HepG2 (cell line): ENCODE measurements around the gene JPH4. TPM values are rescaled to one million over a fixed set of nuclear protein-coding genes. Genes with fewer than 3 reads are reported as not detected.
A peak's percentile ranks its signal among the peaks of the same experiment; 100 is the strongest.

Experiments
- ATAC-seq: fragments of 200-7000 bp; cut with Tn5 transposase; 3 replicates; pipeline ENCODE4 v1.9.1; 2020; ENCODE audit warnings: mild to moderate bottlenecking, moderate library complexity
- BruUV-seq: library from RNA; stranded (reverse); fragments of 400-500 nt; replicated peaks from 2 replicates; lab custom pipeline; 2021; lab: Mats Ljungman, UMichigan
- CTCF ChIA-PET: fragments of 300-600 bp; formaldehyde crosslinking; extraction: SDS; loops from one replicate; lab custom pipeline; 2021; ENCODE audit warnings: low total read pairs, inconsistent platforms, low intra/inter-chr PET ratio; lab: Yijun Ruan, JAX
- POLR2A ChIA-PET: fragments of 350-600 bp; sonication (Branson Sonifier 250); formaldehyde crosslinking; loops from one replicate; lab custom pipeline; 2020; ENCODE audit warnings: antibody characterized with exemption, inconsistent platforms; lab: Yijun Ruan, JAX
- DNase-seq: peaks from one replicate; pipeline ENCODE4 v3.0.0-alpha.2; 2015; ENCODE audit warnings: low spot score
- FAIRE-seq: peaks from 3 replicates; lab custom pipeline; 2011; peaks lifted over from hg19 to GRCh38; lab: Jason Lieb, UNC
- H2AFZ ChIP-seq: one replicate; pipeline ENCODE4 v1.6.1; 2011; ENCODE audit warnings: low read length, inconsistent platforms
- H3K27ac ChIP-seq: fragments of 300-600 bp; 3 replicates; pipeline ENCODE4 v1.8.0; 2011; ENCODE audit warnings: mixed run types, mild to moderate bottlenecking, mixed read lengths, low read length, inconsistent platforms; ENCODE audit not compliant: insufficient read depth; ENCODE audit errors: extremely low read length
- H3K27me3 ChIP-seq, 2 experiments: fragments of 200-600 bp in 1 of 2; 2 replicates in 1 of 2; 3 replicates in 1 of 2; pipeline versions ENCODE4 v1.6.0 to v1.8.0; 2011; ENCODE audit warnings: low read length in 2 of 2, mild to moderate bottlenecking in 2 of 2, moderate library complexity in 2 of 2, inconsistent platforms in 1 of 2; ENCODE audit not compliant: insufficient read depth in 2 of 2, control insufficient read depth in 1 of 2
- H3K36me3 ChIP-seq, 2 experiments: fragments of 200-600 bp in 1 of 2; replicated peaks in 1 of 2; 2 replicates in 1 of 2; 3 replicates in 1 of 2; pipeline versions ENCODE4 v1.5.1 to v1.8.0; 2011; ENCODE audit warnings: low read length in 2 of 2, inconsistent platforms in 1 of 2; ENCODE audit not compliant: insufficient read depth in 2 of 2, control insufficient read depth in 1 of 2
- H3K4me1 ChIP-seq: 2 replicates; pipeline ENCODE4 v1.5.1; 2012; ENCODE audit warnings: low read length, inconsistent platforms; ENCODE audit not compliant: insufficient read depth
- H3K4me2 ChIP-seq: 2 replicates; pipeline ENCODE4 v1.6.0; 2011; ENCODE audit warnings: low read depth, low read length, inconsistent platforms
- H3K4me3 ChIP-seq, 3 experiments: fragments of 200-600 bp in 1 of 3; sonication (generic), shearing (Covaris generic) in 1 of 3; replicated peaks in 1 of 3; 2 replicates each; pipeline ENCODE4 v1.5.1; 2011 to 2016; ENCODE audit warnings: low read length in 3 of 3, inconsistent platforms in 2 of 3, low read depth in 2 of 3, mild to moderate bottlenecking in 2 of 3, control low read depth in 1 of 3, mixed read lengths in 1 of 3; ENCODE audit not compliant: insufficient read depth in 1 of 3
- H3K79me2 ChIP-seq: one replicate; pipeline ENCODE4 v1.6.1; 2011; ENCODE audit warnings: low read length, inconsistent platforms; ENCODE audit not compliant: insufficient read depth
- H3K9ac ChIP-seq: 2 replicates; pipeline ENCODE4 v1.6.0; 2011; ENCODE audit warnings: mild to moderate bottlenecking, low read depth, low read length, inconsistent platforms; ENCODE audit not compliant: insufficient read depth
- H3K9me3 ChIP-seq: 2 replicates; pipeline ENCODE4 v1.5.1; 2012; ENCODE audit warnings: mild to moderate bottlenecking, low read length
- H4K20me1 ChIP-seq: 2 replicates; pipeline ENCODE4 v1.6.0; 2011; ENCODE audit warnings: inconsistent platforms, mild to moderate bottlenecking, low read length, moderate library complexity; ENCODE audit not compliant: insufficient read depth
- ATF7 ChIP-seq, 2 experiments: fragments of 450-650 bp in 1 of 2; sonication (generic) in 1 of 2; formaldehyde crosslinking in 1 of 2; IDR thresholded peaks; 2 replicates each; pipeline versions ENCODE4 v1.4.0 to v1.6.1; 2016 to 2020; ENCODE audit warnings: antibody characterized with exemption in 1 of 2, mild to moderate bottlenecking in 1 of 2, missing genetic modification reagents in 1 of 2
- CBX1 ChIP-seq: IDR thresholded peaks from one replicate; pipeline ENCODE4 v1.6.1; 2016; ENCODE audit warnings: antibody characterized with exemption, low read depth
- CCDC6 ChIP-seq: sonication (generic); formaldehyde crosslinking; IDR thresholded peaks from 2 replicates; pipeline ENCODE4 v1.8.1; 2022; ENCODE audit warnings: mild to moderate bottlenecking, missing genetic modification reagents, moderate library complexity
- CREB1 ChIP-seq, 2 experiments: fragments of 450-650 bp in 1 of 2; IDR thresholded peaks; 2 replicates each; pipeline ENCODE4 v1.6.1; 2016 to 2017; ENCODE audit warnings: control low read depth in 1 of 2, mild to moderate bottlenecking in 1 of 2, missing compliant biosample characterization in 1 of 2, missing genetic modification characterization in 1 of 2
- DNMT3B ChIP-seq: conservative IDR thresholded peaks from 2 replicates; pipeline ENCODE4 v1.6.1; 2016; ENCODE audit warnings: missing biosample characterization, control low read depth
- FIP1L1 ChIP-seq: fragments of 200-400 bp; formaldehyde crosslinking; IDR thresholded peaks from 2 replicates; pipeline ENCODE4 v1.6.1; 2018; ENCODE audit warnings: low read depth, mild to moderate bottlenecking, low read length, moderate library complexity, borderline replicate concordance; ENCODE audit not compliant: insufficient read depth
- HIVEP1 ChIP-seq: sonication (generic); formaldehyde crosslinking; IDR thresholded peaks from 2 replicates; pipeline ENCODE4 v1.4.0; 2020; ENCODE audit warnings: mild to moderate bottlenecking, missing genetic modification reagents
- HNRNPL ChIP-seq: fragments of 200-400 bp; formaldehyde crosslinking; IDR thresholded peaks from 2 replicates; pipeline ENCODE4 v1.6.1; 2017; ENCODE audit warnings: mild to moderate bottlenecking, low read depth, low read length
- HOXA3 ChIP-seq: sonication (generic); formaldehyde crosslinking; IDR thresholded peaks from 2 replicates; pipeline ENCODE4 v1.5.0; 2020; ENCODE audit warnings: missing genetic modification reagents
- MIXL1 ChIP-seq: IDR thresholded peaks from 2 replicates; pipeline ENCODE4 v1.6.1; 2016
- MZF1 ChIP-seq: sonication (generic); formaldehyde crosslinking; IDR thresholded peaks from 2 replicates; pipeline ENCODE4 v1.8.1; 2023; ENCODE audit warnings: mild to moderate bottlenecking, missing genetic modification reagents, borderline replicate concordance
- SIX1 ChIP-seq: sonication (generic); formaldehyde crosslinking; IDR thresholded peaks from 2 replicates; pipeline ENCODE4 v1.4.0; 2020; ENCODE audit warnings: missing genetic modification reagents, borderline replicate concordance
- XRCC5 ChIP-seq: fragments of 200-400 bp; formaldehyde crosslinking; optimal IDR thresholded peaks from 2 replicates; pipeline ENCODE3; 2017; ENCODE audit warnings: mild to moderate bottlenecking, low read length
- ZBTB21 ChIP-seq: sonication (generic); formaldehyde crosslinking; IDR thresholded peaks from 2 replicates; pipeline ENCODE4 v1.4.0; 2020; ENCODE audit warnings: missing genetic modification reagents
- ZNF282 ChIP-seq: fragments of 450-650 bp; IDR thresholded peaks from 2 replicates; pipeline ENCODE4 v1.6.1; 2018; ENCODE audit not compliant: partially characterized antibody
- ZNF432 ChIP-seq: sonication (generic); formaldehyde crosslinking; IDR thresholded peaks from 2 replicates; pipeline ENCODE4 v1.5.0; 2020; ENCODE audit warnings: missing genetic modification reagents, mild to moderate bottlenecking, borderline replicate concordance
- ZNF546 ChIP-seq: sonication (generic); formaldehyde crosslinking; conservative IDR thresholded peaks from 2 replicates; pipeline ENCODE4 v1.8.1; 2023; ENCODE audit warnings: mild to moderate bottlenecking, missing genetic modification reagents
- ZNF572 ChIP-seq: sonication (generic); formaldehyde crosslinking; IDR thresholded peaks from 2 replicates; pipeline ENCODE4 v1.5.1; 2020; ENCODE audit warnings: mild to moderate bottlenecking, missing genetic modification reagents
- ZNF605 ChIP-seq: sonication (generic); formaldehyde crosslinking; IDR thresholded peaks from 2 replicates; pipeline ENCODE4 v1.8.0; 2022; ENCODE audit warnings: mild to moderate bottlenecking, missing genetic modification reagents
- WGBS: methylation state at CpG from one replicate; pipeline ENCODE4 v1.1.6; 2017; ENCODE audit warnings: low lambda C conversion rate; 5-methylcytosine and 5-hydroxymethylcytosine counted together
- in situ Hi-C: cut with HindIII; loops from 2 replicates; pipeline ENCODE4 v1.10.0; 2017; ENCODE audit warnings: low pct_unique_long_range_greater_than_20kb; ENCODE audit not compliant: extremely low pct_ligation_motif_present
- intact Hi-C: fragments of 100-400 bp; cut with micrococcal nuclease; formaldehyde crosslinking; loops from one replicate; pipeline ENCODE4 v1.10.0; 2022; ENCODE audit not compliant: unreplicated experiment
- polyA plus RNA-seq, 8 experiments: library from polyadenylated mRNA; depleted of rRNA in 3 of 8; stranded (reverse) in 7 of 8; unstranded in 1 of 8; fragments of >200 nt; fragmentation: Illumina TruSeq in 4 of 8; extraction: Trizol in 4 of 8; gene quantifications; 2 replicates each; pipeline versions ENCODE4 v1.2.1 to v1.2.3, GENCODE V29; 2011 to 2016; ENCODE audit warnings: low read depth in 4 of 8, missing spikeins in 1 of 8, mixed read lengths in 1 of 8; ENCODE audit not compliant: insufficient read depth in 1 of 8
- total RNA-seq, 5 experiments: library from RNA; depleted of rRNA; stranded (reverse); fragments of >200 nt; fragmentation: Illumina TruSeq; extraction: Trizol; gene quantifications; 2 replicates each; pipeline ENCODE4 v1.2.3, GENCODE V29; 2016; ENCODE audit warnings: low read depth in 1 of 5
- TF ChIP-seq, protein P1 (sequence below): sonication (generic); formaldehyde crosslinking; IDR thresholded peaks from 2 replicates; pipeline ENCODE4 v1.4.0; 2020; ENCODE audit warnings: missing genetic modification reagents
- TF ChIP-seq, protein P2 (sequence below): sonication (generic); formaldehyde crosslinking; IDR thresholded peaks from 2 replicates; pipeline ENCODE4 v1.4.0; 2020; ENCODE audit warnings: mild to moderate bottlenecking, missing genetic modification reagents

JPH4 gene
- total and polyA plus RNA-seq, 2 of the 13 experiments (the other 11 are each of a cell fraction or from before 2014, with no cell fraction given) = 0.08 to 0.22 TPM

DNA sequence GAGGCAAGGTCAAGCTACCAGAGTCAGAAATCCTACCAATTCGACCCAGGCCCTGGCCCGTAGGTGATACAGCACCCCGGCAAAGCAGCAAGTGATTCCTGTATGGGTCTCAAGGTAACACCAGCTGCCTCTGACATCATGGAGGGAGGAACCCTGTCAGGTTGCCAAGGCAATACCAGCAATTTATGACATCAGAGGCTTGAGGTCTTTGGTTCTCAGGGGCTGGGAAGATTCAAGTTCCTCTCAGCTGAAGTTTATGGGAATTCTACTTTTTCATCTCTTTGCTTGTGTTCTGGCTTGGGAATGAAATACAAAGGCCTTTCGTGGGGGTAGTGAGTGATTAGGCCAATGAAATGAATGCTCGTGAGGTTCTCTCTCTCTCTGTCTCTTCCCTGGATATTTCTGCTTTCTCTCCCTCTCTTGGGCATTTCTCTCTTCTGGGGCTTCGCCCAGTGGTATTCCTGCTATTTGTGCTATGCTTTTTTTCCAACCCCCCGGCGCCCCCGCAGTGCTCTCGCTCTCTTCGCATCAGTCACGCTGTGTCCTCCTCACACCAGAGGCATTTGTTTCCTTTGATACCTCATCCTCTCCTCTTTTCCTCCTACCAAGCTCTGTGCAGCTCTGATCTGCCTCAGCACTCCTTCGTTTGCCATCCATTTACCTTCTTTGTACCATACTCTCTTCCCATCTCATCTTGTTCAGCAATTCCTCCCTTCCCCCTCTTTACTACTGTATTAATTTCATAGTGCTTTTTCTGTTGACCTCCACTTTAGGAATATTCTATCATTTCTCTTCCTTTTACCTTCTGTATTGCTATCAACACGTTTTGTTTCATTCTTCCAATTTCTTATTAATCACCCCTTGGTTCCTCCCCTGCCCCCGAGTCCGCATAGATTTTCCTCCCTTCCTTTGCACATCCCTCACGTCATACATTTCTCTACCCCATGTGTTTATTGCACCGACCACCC, 30.0 kb downstream of the JPH4 start:
- Histone ChIP-seq H2AFZ (no peak overlapping the region), H3K4me3 (no peak overlapping the region), H3K4me2 (no peak overlapping the region), H3K79me2 (no peaks in the 10 kb centered on the region), H3K27ac (no peak overlapping the region), H3K36me3 (no peaks in the 10 kb centered on the region), H3K27me3 (no peaks in the 10 kb centered on the region; a peak in 1 of 5 replicates), H3K9me3 (no peaks in the 10 kb centered on the region), H4K20me1 (no peaks in the 10 kb centered on the region), H3K9ac (no peak overlapping the region), H3K4me1 (peaks cover 67% of the 10 kb centered on the region)
- ChIA-PET POLR2A (interaction anchor here (1.2 to 2.3 kb wide), 4 partner anchors 10 to 228 kb away, joined by 4 to 6 read pairs (median 6); partner anchors contain the start of gene PABPN1), CTCF (no interaction called here)
- BruUV-seq = no TSS peak
- FAIRE-seq (no peak), ATAC-seq (no peak), DNase-seq (no peak)
- intact Hi-C loops (no loop called here), in situ Hi-C loops (no loop called here)
- WGBS = 63% methylated on average over 18 of the region's 18 CpGs
- TF ChIP-seq MZF1 (CRISPR knock-in tag) (no peak), ZNF282 (peak; percentile 57), ZNF572 (no peak), CCDC6 (no peak), SIX1 (CRISPR knock-in tag) (no peak), HOXA3 (CRISPR knock-in tag) (peak; percentile 31; the same call in 1 of the 2 replicates), ZBTB21 (peak; percentile 92), ZNF432 (CRISPR knock-in tag) (no peak), HNRNPL (no peak), HIVEP1 (CRISPR knock-in tag) (0 out of 2 replicates have a peak, but pooled peaks have one; percentile 3), XRCC5 (peak; percentile 17), CBX1 (no peak), ZNF605 (no peak), DNMT3B (CRISPR knock-in tag) (no peak), CREB1 (IDR thresholded peaks at IDR 0.05) (peak; percentile 76), CREB1 (CRISPR knock-in tag; IDR thresholded peaks at IDR 0.05) (no peak), ATF7 (IDR thresholded peaks at IDR 0.05) (peak; percentile 25), ATF7 (CRISPR knock-in tag; IDR thresholded peaks at IDR 0.05) (no peak), MIXL1 (CRISPR knock-in tag) (no peak), ZNF546 (no peak), FIP1L1 (no peak)
- TF ChIP-seq, protein P1, sequence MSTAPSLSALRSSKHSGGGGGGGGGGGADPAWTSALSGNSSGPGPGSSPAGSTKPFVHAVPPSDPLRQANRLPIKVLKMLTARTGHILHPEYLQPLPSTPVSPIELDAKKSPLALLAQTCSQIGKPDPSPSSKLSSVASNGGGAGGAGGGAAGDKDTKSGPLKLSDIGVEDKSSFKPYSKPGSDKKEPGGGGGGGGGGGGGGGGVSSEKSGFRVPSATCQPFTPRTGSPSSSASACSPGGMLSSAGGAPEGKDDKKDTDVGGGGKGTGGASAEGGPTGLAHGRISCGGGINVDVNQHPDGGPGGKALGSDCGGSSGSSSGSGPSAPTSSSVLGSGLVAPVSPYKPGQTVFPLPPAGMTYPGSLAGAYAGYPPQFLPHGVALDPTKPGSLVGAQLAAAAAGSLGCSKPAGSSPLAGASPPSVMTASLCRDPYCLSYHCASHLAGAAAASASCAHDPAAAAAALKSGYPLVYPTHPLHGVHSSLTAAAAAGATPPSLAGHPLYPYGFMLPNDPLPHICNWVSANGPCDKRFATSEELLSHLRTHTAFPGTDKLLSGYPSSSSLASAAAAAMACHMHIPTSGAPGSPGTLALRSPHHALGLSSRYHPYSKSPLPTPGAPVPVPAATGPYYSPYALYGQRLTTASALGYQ = no peak
- TF ChIP-seq, protein P2, sequence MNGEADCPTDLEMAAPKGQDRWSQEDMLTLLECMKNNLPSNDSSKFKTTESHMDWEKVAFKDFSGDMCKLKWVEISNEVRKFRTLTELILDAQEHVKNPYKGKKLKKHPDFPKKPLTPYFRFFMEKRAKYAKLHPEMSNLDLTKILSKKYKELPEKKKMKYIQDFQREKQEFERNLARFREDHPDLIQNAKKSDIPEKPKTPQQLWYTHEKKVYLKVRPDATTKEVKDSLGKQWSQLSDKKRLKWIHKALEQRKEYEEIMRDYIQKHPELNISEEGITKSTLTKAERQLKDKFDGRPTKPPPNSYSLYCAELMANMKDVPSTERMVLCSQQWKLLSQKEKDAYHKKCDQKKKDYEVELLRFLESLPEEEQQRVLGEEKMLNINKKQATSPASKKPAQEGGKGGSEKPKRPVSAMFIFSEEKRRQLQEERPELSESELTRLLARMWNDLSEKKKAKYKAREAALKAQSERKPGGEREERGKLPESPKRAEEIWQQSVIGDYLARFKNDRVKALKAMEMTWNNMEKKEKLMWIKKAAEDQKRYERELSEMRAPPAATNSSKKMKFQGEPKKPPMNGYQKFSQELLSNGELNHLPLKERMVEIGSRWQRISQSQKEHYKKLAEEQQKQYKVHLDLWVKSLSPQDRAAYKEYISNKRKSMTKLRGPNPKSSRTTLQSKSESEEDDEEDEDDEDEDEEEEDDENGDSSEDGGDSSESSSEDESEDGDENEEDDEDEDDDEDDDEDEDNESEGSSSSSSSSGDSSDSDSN (CRISPR knock-in tag) = peak; percentile 15; the same call in 1 of the 2 replicates
